Measurements from ENCODE around the gene SLC13A4.

Gene SLC13A4

DNA sequence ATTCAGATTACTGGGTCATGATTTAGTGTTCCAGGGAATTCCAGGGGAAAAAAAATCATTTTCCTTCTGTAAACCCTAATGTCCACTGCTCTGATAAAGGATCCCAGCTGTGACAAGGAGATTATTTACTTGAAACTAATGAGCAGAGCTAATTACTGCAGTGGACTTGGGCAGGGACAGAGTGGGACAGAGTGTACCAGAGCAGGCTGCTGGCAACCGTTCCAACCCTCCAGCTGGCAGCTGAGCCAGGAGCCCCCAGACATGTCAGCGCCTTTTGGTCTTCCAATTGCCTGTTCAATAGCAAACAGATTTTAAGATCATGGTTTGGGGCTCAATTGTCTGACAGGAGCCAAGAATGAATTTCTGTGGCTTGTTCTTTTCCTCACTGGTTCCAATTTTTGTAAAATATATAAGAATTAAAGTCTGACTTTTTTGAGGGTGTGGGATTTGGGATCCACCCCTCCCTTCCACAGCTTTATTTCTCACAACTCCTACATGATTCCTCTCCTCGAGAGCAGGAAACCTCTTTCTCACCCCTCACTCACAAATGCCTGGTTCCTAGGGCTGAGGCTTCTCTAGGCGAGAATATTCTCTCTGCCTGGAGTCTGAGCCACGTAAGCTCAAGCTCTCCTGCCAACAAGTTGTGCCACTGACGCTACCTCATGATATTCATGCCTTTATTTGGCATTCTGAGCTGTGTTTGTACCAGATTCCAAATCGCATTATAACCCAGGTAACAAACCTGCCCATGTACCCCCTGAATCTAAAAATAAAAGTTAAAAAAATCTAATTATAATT, 41.2 kb upstream of the SLC13A4 start:
- H3F3A ChIP-seq (ENCODE audit: insufficient read depth, low read length): no peaks in the 10 kb centered on the region
- H4K20me1 ChIP-seq (ENCODE audit: insufficient read depth, low read length): no peaks in the 10 kb centered on the region
- H3K9ac ChIP-seq (ENCODE audit: low read length): no peak overlapping the region
- no peaks in the 10 kb centered on the region for H3K79me2 ChIP-seq (ENCODE audit: insufficient read depth, low read length)
- no peaks in the 10 kb centered on the region for H3K9me3 ChIP-seq (ENCODE audit: low read length)
- TF ChIP-seq CTCF (IDR thresholded peaks at IDR 0.05; ENCODE audit: low read length) (no peak), EZH2 (IDR thresholded peaks at IDR 0.05; ENCODE audit: borderline replicate concordance, low read length) (no peak)
- no peaks in the 10 kb centered on the region for H3K9me2 ChIP-seq (ENCODE audit: low read depth, low read length)
- no peaks in the 10 kb centered on the region for H3K27me3 ChIP-seq (ENCODE audit: insufficient read depth, low read length)
- no peak overlapping the region for H3K27ac ChIP-seq (ENCODE audit: low read depth, low read length, poor library complexity, severe bottlenecking)
- H3K4me1 ChIP-seq (ENCODE audit: insufficient read depth, low read length, severe bottlenecking): no peaks in the 10 kb centered on the region
- H3K4me2 ChIP-seq (ENCODE audit: low read length): no peak overlapping the region
- H2AFZ ChIP-seq (ENCODE audit: low read length): no peak overlapping the region
- H3K36me3 ChIP-seq (ENCODE audit: insufficient read depth, low read length): no peaks in the 10 kb centered on the region
- H3K4me3 ChIP-seq (ENCODE audit: low read depth, low read length, poor library complexity, severe bottlenecking): no peak overlapping the region

GRCh38 chr7:135768467-135768866, 40.5 kb upstream of the SLC13A4 start:
- no peak overlapping the region for H3K4me3 ChIP-seq (ENCODE audit: low read depth, low read length, poor library complexity, severe bottlenecking)
- H3K79me2 ChIP-seq (ENCODE audit: insufficient read depth, low read length): no peaks in the 10 kb centered on the region
- no peaks in the 10 kb centered on the region for H3K27me3 ChIP-seq (ENCODE audit: insufficient read depth, low read length)
- no peak overlapping the region for H3K4me2 ChIP-seq (ENCODE audit: low read length)
- H2AFZ ChIP-seq (ENCODE audit: low read length): no peak overlapping the region
- H4K20me1 ChIP-seq (ENCODE audit: insufficient read depth, low read length): no peaks in the 10 kb centered on the region
- H3K36me3 ChIP-seq (ENCODE audit: insufficient read depth, low read length): no peaks in the 10 kb centered on the region
- no peaks in the 10 kb centered on the region for H3K4me1 ChIP-seq (ENCODE audit: insufficient read depth, low read length, severe bottlenecking)
- no peaks in the 10 kb centered on the region for H3K9me3 ChIP-seq (ENCODE audit: low read length)
- no peak overlapping the region for H3K27ac ChIP-seq (ENCODE audit: low read depth, low read length, poor library complexity, severe bottlenecking)
- no peak for TF ChIP-seq EZH2 (IDR thresholded peaks at IDR 0.05; ENCODE audit: borderline replicate concordance, low read length)
- no peak for TF ChIP-seq CTCF (IDR thresholded peaks at IDR 0.05; ENCODE audit: low read length)
- no peaks in the 10 kb centered on the region for H3F3A ChIP-seq (ENCODE audit: insufficient read depth, low read length)
- no peak overlapping the region for H3K9ac ChIP-seq (ENCODE audit: low read length)
- no peaks in the 10 kb centered on the region for H3K9me2 ChIP-seq (ENCODE audit: low read depth, low read length)

DNA sequence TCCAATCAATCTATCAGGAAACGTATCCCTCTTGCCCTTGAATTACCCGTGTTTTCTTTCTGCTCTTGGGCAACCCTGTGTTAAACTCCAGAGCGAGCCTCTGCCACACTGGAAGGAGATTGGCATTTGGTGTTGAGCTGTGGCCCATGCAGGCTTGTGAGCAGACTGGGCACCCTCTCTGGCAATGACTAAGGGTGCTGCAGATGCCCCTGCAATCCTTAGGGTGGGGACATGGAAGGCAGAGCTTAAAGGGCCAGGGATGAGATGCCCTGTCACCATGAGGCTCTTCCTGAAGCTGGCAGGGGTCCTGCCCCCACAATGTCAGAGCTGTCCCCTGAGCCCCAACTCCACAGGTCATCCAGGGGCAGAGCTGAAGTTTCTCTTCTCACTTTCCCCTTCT, 40.1 kb upstream of the SLC13A4 start:
- H3K4me2 ChIP-seq (ENCODE audit: low read length): no peak overlapping the region

More for the DNA sequence above, 40.1 kb upstream of the SLC13A4 start:
- H3K4me3 ChIP-seq (ENCODE audit: low read depth, low read length, poor library complexity, severe bottlenecking): no peak overlapping the region
- H3K27ac ChIP-seq (ENCODE audit: low read depth, low read length, poor library complexity, severe bottlenecking): no peak overlapping the region
- H3K36me3 ChIP-seq (ENCODE audit: insufficient read depth, low read length): no peaks in the 10 kb centered on the region
- H2AFZ ChIP-seq (ENCODE audit: low read length): no peak overlapping the region
- H3K9ac ChIP-seq (ENCODE audit: low read length): no peak overlapping the region
- no peaks in the 10 kb centered on the region for H3K9me2 ChIP-seq (ENCODE audit: low read depth, low read length)
- H3K9me3 ChIP-seq (ENCODE audit: low read length): no peaks in the 10 kb centered on the region
- no peak for TF ChIP-seq CTCF (IDR thresholded peaks at IDR 0.05; ENCODE audit: low read length)
- no peak for TF ChIP-seq EZH2 (IDR thresholded peaks at IDR 0.05; ENCODE audit: borderline replicate concordance, low read length)
- no peaks in the 10 kb centered on the region for H3K27me3 ChIP-seq (ENCODE audit: insufficient read depth, low read length)
- H3K4me1 ChIP-seq (ENCODE audit: insufficient read depth, low read length, severe bottlenecking): no peaks in the 10 kb centered on the region
- H3F3A ChIP-seq (ENCODE audit: insufficient read depth, low read length): no peaks in the 10 kb centered on the region
- H3K79me2 ChIP-seq (ENCODE audit: insufficient read depth, low read length): no peaks in the 10 kb centered on the region
- H4K20me1 ChIP-seq (ENCODE audit: insufficient read depth, low read length): no peaks in the 10 kb centered on the region
